IMR-90 (cell line): ENCODE results near the gene AMDHD2.

Source experiments
- BHLHE40 ChIP-seq: fragments of 150-350 bp; IDR thresholded peaks from 2 replicates; pipeline ENCODE4 v1.6.1; 2016; ENCODE audit warnings: mild to moderate bottlenecking, low read depth, low read length
- CTCF ChIP-seq: conservative IDR thresholded peaks from 2 replicates; pipeline ENCODE4 v1.5.1; 2012; ENCODE audit warnings: mild to moderate bottlenecking, low read depth, low read length, improper control_type of control experiment
- MAFK ChIP-seq: IDR thresholded peaks from 2 replicates; pipeline ENCODE4 v1.6.1; 2012; ENCODE audit warnings: low read depth, low read length, improper control_type of control experiment
- POLR2A ChIP-seq: IDR thresholded peaks from 2 replicates; pipeline ENCODE4 v1.6.1; 2012; ENCODE audit warnings: mild to moderate bottlenecking, low read depth, low read length

- peak; percentile 34; the same call in 1 of the 2 replicates for TF ChIP-seq CTCF
- TF ChIP-seq BHLHE40 = no peak
- no peak for TF ChIP-seq MAFK
- TF ChIP-seq POLR2A = no peak
Measured at GRCh38 chr16:2486645-2487516, 33.3 kb upstream of the AMDHD2 start.
